DMS 273 treated with DMSO at 0.1 percent for 48 hours (cell line): ENCODE results near the gene RICTOR.

Experiments used
- DNase-seq: peaks from one replicate; lab custom pipeline; 2025; lab: John Stamatoyannopoulos, UW

RICTOR gene

DNA sequence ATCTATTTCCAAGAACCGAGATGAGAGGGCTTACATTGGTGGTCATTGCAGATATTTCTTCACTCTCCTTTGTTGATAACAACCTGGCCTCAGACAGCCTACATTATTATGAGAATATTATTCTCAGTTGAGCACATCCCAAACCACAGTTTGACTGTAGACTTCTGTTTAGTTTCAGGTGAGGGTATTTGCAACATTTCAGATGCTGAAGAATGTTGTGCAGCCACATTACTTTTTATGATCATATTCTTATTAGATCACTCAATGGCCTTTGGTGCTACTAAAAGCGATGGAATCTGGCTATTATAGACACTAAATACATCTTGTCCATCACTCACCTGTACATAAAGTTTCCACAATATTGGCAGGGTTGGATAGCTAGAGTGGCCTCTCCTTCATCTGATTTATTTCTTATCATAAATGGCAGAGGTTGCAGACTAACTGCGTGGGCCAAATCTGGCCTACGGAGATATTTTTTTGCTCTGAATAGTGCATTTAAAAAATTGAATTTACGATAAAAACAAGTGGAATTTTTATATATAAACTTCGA, 26.2 kb upstream of the RICTOR start:
- no peak for DNase-seq

DNA sequence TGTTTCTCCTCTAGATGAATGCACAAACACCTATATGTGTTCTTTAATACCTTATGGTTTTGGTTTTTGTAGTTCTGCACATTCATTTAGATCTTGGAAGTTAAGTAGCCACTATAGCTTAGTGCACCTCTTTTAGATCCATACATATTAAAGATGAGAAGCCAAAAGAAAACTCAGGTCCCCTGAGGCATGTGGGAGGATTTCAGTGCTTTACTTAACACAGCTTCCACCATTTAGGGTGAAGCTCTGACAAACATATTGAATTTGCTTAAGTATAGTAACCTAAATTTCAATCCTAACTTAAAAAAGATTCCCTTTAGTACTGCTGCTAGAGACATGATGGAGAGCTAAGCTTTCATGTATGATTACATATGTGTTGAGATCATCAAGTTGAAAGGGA, 25.6 kb upstream of the RICTOR start:
- DNase-seq = no peak

DNA sequence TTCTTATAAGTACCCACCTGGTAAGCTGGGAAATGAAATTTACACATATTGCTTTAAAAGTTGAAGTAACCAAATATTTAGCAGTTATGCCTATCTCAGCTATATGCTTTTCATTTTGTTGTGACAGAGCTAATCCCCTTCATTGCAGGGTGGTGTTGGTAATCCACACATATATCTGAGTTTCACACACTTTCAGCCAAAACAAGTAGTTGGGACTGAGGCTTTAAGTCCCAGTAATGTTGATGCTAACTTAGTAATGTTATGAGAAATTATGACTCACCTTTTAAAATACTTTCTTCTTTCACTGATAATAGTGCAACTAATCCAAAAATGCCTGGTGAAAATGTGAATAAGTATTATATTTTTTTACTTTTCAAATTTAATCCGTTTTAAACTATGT, 19.2 kb upstream of the RICTOR start:
- no peak for DNase-seq

DNA sequence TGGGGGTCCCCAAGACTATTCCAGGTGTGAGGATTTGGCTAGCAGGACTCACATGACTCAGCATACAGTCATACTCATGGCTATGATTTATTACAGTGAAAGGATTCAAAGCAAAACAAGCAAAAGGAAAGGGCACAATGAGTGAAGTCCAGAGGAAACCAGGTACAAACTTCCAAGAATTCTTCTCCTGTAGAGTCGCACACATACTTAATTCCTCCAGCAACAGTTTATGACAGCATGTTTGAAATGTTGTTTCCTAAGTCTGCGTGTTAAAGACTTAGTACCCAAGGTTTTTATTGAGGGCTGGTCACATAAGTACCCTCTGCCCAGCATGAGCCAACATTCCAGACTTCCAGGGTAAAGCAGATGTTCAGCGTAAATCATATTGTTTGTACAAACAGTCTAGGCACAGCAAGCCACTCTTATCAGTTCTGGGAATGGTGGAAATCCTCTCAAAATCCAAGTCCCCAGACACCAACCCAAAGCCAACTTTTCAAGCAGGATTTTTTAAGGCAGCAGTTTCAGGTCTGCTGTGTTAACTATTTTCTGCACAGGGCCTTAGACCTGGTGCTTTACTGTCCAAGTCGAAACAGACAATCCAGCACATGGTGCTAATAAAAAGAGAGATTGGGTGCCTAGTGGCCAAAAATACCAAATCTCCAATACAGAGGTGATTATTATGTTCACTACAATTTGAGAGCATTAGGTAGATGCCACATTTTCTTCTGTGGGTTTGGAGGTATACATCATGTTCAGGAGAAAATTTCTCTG, 18.6 kb upstream of the RICTOR start:
- no peak for DNase-seq

DNA sequence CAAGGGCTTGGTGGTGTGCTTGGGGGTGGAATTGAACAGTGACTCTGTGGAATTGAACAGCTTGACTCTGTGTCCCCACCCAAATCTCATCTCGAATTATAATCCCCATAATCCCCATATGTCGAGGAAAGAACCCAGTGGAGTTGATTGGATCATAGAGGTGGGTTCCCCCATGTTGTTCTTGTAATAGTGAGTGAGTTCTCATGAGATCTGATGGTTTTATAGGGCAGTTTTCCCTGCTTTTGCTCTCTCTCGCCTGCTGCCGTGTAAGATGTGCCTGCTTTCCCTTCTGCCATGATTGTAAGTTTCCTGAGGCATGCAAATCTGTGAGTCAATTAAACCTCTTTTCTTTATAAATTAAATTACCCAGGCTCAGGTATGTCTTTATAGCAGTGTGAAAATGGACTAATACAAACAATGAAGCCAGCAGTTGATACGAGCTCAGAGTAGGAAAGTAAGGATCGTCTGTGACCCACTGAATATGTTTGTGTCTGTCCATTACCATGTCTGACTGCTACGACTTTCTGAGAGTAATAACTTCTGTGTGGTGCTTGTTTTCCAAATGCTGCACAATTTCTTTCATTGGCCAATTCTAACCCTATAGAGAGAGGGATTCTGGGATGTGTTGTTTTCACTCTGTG, 17.9 kb upstream of the RICTOR start:
- no peak for DNase-seq

DNA sequence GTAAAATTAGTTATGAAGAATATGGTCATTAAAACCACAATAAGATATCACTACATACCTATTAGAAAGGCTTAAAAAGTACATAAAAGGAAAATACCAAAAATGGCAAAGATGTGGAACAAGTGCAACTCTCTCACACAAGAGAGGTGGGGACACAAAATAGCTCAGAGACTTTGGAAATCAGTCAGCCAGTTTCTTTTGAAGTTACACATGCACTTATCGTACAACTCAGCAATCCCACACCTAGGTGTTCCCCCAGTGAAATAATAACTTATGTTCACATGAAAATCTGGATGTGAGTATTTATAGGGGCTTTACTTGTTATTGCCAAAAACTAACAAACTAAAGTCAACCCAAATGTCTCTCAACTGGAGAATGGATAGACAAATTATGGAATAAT, 9.8 kb upstream of the RICTOR start:
- no peak for DNase-seq

DNA sequence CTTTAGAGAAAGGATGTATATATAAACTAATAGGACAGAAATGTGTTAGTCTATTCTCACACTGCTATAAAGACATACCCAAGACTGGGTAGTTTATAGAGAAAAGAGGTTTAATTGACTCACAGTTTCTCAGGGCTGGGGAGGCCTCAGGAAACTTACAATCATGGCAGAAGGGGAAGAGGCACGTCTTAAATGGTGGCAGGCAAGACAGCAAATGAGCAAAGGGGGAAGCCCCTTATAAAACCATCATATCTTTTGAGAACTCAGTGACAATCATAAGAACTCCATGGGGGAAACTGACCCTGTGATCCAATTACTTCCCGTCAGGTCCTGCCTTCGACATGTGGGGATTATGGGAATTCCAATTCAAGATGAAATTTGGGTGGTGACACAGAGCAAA, 8.8 kb upstream of the RICTOR start:
- DNase-seq = no peak

DNA sequence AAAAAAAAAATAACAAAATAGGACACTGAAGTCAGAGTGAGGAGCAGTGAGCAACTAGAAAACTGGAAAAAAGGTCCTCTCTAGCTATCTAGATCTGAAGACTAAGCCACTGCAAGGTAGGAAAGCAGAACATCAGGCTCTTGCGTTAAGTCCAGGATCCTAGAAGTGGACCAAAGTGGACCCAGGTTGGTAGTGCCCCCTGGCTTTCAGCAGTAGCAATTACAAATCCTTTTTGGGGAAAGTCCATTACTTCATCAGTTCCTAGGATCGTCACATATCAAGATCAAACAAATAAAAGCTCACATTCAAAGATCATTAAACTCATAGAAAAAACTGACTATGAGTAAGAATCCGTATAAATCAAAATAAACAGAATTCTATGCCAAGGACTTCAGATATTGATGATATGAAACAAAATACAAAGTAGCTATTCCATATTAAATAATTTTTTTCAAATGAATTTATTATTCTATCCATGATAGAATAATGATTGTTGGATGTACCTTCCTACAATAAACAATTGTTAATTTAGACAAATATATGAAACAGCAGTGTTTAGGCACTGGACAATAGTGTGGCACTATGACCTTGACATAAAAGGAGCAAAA, 6.5 kb upstream of the RICTOR start:
- DNase-seq = no peak

DNA sequence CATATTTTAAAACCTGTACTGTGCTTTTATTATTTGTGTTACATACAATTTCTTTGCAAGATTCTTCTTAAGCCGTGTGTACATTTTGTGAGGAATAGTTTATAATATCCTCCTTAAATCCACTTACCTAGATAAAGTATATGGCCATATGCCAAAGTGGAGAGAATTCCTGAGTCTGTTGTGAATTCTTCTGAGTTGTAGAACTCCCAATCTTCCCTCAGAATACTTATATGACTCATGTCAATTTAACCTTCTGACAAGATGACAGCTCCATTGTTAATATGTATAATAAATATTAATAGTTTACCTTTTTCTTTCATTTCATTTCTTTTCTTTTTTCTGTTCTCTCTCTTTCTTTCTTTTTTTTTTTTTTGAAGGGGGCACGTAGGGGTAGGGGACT, 6.0 kb upstream of the RICTOR start:
- no peak for DNase-seq

DNA sequence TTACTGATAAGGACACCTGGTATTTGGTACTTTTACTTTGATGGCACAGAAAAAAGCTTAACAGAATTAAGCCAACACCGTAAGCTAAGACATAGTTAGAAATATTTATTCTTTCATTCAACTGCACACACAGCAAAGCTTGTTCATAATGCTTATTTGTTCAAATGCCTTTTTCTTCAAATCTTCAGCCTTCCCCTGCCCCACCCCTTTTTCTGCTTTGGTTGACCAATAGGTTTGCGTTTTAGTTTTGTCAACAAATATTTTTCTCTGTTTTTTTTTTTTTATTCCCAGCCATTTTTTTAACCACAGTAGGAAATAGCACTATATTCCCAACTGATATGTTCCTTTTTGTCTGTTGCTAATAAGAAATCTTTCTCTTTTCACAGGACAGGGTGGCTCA, 4.9 kb upstream of the RICTOR start:
- no peak for DNase-seq

DNA sequence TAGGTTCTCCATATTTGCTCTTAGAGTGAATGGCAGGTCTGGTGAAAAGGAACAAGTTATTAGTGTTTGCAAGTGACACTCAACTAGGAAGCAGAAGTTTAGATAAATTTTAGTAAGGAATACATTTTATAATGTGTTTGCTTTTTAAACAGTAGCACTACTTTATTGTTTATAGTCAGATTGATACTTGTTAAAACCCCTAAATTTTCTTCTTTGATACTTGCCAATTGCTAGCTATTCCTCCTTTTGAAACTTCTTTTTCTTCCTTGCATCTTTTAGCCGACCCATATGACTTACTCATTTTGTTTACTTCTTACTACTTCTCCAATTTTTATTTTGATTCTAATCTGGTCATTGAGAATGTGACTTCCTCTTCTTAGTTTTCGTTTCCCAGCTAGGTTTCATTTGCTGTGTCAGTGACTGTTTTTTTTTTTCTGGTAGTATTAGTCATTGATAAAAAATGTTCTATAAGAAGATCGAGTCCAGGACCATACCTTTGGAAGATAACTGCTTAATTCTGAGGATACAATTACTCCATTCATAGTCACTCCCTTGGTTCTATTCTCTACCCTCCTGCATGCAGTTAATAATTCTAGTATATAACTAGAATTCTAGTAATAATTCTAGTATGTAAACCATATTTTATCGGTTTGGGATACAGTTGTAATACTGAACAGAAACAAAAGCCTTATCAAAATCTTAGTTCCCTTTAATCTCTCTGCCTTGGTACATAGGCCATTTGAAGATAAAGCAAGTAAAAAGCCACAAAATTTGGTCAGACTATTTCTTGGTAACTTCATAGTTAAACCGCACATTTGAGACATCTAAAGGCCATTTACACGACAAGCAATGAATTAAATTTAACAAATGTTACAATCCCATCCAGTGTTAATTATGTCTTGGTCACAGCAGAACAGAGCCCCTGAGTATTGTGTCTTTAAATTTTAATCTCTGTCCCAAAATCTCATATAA, 2.8 kb upstream of the RICTOR start:
- DNase-seq = no peak

DNA sequence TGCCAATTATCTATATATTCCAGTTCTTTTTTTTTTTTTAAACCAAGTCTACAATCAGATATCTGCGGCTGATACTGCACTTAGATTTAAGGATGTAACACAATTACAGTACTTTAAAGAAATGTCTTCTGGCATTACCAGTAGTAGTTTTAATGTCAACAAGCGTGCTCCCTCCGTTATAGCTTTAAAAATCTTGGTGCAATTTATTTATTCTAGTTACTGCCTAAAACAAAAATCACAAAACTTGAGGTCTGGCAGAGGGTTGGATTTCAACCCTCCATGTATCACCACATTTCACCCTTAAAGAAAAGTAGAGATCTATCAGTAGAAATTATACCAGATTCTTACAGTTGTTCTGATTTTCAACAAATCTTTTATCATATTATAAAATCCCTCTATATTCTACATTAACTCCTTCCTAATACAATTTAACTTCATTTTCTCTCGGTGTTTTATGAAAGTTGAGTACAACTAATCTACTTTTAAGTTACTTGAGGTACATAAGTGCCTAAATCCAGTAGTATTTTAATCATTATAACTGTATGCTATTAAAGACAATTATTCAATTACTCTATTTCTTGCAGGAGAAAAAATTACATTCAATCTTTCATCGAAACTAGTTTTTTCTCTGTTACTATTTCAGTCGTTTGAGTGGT, 2.0 kb upstream of the RICTOR start:
- DNase-seq = no peak

DNA sequence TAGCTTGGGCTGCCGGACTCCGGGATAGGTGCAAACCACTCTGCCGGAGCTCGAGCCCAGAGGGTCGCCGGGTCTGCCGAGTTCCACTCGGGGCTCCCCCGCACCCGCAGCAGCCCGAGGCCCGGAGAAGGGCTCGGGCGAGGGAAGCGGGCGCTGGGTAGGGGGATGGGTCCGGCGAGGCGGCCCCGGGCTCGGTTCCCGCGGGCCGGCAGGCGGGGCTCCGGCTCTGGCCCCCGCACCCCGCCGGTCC, 507 bp downstream of the RICTOR start:
- DNase-seq = no peak

DNA sequence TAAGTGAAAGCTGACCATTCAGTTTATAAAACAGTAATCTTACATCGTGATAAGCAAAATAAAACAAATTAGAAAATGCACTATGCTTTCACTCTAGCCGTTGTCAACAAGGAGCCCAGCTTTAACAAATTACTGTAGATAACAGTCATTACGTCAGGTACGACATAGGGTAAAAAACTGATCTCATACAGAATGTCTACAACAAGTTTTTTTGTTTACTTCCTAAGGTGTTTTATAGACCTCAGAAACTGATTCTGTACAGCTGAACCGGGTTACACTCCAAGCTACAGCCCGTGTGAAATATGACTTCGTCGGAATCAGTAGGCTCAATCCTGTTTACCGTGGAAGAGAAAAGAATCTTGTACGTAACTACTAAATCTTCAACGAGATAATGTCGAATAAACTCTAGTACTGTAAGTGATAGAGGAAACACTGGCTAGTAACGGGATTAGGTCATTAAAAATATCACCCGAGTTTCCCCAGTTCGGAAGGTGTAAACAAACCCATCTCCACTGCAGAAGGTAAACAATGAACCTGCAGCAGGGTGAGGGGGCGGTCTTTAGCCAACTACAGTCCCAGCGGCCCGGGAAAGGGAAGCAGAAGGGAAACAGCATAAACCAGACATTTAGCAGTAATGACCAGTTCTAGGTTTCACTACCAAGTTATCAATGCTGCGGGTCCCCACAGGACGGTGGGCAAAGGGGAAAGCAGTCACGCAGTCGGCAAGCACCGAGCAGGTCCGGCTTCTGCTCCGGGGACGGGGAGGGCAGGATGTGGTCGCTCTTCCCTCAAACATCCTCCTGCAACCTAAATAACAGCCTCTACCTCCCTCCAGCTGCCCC, 1.1 kb downstream of the RICTOR start:
- DNase-seq = no peak

DNA sequence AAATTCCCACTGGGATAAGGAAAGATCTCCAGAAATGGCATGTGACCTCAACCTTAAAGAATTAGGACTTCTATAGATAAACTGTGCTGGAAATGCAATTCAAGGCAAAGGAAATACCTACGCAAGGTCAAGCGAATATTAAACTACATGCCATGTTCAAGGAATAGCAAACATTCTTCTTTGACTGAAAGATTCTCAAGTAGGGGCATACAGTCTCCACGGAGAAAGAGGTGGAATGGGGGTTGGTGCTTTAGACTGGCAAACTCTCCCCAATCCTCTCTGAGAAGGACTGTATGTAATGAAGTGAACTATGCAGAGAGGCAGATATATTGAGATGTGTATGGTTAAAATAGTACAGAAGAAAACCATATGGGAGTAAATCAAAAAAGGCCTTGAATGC, 6.1 kb downstream of the RICTOR start:
- DNase-seq = no peak

DNA sequence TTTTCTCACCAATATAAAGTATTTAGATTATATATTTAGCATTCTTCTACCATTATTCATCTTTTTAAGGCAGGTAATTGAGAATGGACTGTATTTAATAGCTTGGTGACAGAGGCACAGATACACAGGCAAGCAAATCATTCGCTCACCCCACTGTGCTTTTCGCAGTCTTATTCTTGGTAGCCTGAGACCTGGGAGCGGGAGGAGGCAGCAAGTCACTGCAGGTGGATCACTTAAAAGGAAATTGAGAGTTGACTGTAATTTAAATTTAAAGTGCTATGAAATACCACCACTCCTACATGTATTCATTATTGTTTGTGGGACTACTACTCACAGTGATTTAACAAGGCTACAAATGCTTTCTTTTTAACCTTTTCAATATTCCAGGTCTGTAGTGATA, 9.7 kb downstream of the RICTOR start:
- DNase-seq = no peak

DNA sequence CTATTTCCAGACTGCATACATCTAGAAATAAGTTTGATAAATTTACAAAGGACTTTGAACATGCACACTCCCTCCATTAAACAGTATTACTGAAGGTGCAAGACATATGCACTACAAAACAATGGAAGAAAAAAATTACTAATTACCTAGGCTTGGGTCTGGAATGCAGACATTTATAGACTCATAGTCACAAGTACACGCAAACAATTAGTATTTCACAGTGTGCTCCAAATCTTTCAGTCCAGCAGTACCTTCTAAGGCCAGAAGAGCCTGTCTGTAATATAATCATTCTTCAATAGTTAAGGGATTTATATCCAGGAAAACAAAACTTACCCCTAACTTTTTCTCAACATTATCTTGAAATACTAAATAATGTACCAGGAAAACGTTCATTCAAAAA, 11.2 kb downstream of the RICTOR start:
- DNase-seq = no peak

DNA sequence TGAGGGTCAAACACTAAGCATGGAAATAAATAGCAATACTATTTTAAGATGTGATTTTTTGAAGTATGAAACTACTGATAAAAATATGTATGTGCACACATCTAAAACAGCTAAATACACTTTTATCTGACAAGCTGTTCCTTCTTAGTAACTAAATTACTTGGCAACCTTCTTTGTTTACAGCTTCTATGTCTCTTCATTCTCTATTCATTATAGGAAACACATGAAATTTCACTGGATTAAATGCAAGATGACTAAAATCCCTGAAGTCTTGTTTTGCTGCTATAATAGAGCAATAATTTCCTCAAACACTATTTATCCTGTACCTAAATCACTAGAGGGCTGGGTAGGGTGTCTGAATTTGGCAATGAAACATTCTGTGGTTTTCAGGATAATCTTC, 11.7 kb downstream of the RICTOR start:
- DNase-seq = no peak

DNA sequence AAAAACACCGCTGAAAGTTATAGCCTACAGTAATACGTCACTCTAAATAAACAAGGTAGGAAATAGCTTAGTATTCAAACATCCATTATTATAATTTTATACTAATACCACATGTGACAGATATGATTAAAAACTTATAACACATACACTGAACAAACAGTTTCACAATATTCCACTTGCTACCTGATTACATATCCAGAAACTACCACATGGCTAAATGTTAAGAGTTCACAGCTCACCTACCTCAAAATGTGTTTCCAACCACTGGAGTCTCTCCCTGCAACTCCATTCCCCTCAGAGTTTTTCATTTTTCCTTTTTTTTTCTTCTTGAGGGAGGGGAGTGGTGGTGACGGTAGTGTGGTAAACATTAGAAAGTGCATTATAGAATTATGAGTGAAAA, 12.1 kb downstream of the RICTOR start:
- no peak for DNase-seq

DNA sequence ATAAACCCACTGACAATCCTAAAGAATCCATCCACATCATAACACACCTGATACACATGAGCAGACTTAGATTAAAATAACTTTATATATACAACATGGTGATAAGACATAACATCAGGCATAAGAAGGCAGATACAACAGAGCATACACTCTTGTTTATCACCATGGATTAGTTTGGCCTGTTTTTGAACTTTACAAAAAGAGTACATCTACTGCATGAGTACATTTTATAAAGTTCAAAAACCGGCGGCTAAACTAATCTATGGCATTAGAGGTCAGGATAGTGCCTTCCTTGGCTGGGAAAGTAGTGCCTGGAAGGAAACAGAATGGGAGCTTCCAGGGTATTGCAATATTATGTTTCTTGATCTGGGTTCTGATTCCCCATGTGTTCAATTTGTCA, 15.1 kb downstream of the RICTOR start:
- DNase-seq = no peak
